ENCODE results near the gene SLC6A1. TPM values are rescaled to one million over a fixed set of nuclear protein-coding genes. Genes with fewer than 3 reads are reported as not detected.

Gene SLC6A1
- total RNA-seq, 1 experiment from 2014 or later, result not detected

Other genes with a start within 250 kb of the SLC6A1 start
- gene SLC6A11, start 176.5 kb upstream of the SLC6A1 start, total RNA-seq (2014; rRNA removed; shearing (Covaris generic)), result 0.02 TPM in 1 of 2 replicates, not detected in the other
- gene HRH1, start 161.7 kb downstream of the SLC6A1 start, total RNA-seq (2014; rRNA removed; shearing (Covaris generic)), result 11.3 and 12.7 TPM in 2 replicates